Measurements from ENCODE around the gene SHROOM3. TPM values are rescaled to one million over a fixed set of nuclear protein-coding genes. Genes with fewer than 3 reads are reported as not detected.

Gene SHROOM3
- total RNA-seq, 1 donor from 2014 or later = 42.7 TPM

- H3K4me1 Mint-ChIP-seq (ENCODE audit: low read depth) = no peaks in the 10 kb centered on the region
- H3K9me3 Mint-ChIP-seq (ENCODE audit: low read depth) = no peaks in the 10 kb centered on the region
- no peak overlapping the region for H3K27ac Mint-ChIP-seq (ENCODE audit: unreplicated experiment)
- no peak overlapping the region for H3K4me3 Mint-ChIP-seq (ENCODE audit: unreplicated experiment)
- H3K36me3 Mint-ChIP-seq (ENCODE audit: low read depth) = no peaks in the 10 kb centered on the region
- H3K27me3 Mint-ChIP-seq (ENCODE audit: low read depth) = no peaks in the 10 kb centered on the region
- TF ChIP-seq CTCF (IDR thresholded peaks at IDR 0.05) = no peak
- DNase-seq (ENCODE audit: low spot score) = no peak
These were observed 35.5 kb downstream of the SHROOM3 start for GRCh38 chr4:76470532-76470931.

- Mint-ChIP-seq H3K36me3 (ENCODE audit: low read depth) (peaks cover 14% of the 10 kb centered on the region), H3K27ac (ENCODE audit: unreplicated experiment) (no peak overlapping the region), H3K4me3 (ENCODE audit: unreplicated experiment) (no peak overlapping the region), H3K4me1 (ENCODE audit: low read depth) (no peaks in the 10 kb centered on the region), H3K27me3 (ENCODE audit: low read depth) (peaks cover 1% of the 10 kb centered on the region), H3K9me3 (ENCODE audit: low read depth) (peaks cover 19% of the 10 kb centered on the region)
- TF ChIP-seq CTCF (IDR thresholded peaks at IDR 0.05) = no peak
- DNase-seq (ENCODE audit: low spot score) = no peak
These were observed 41.5 kb downstream of the SHROOM3 start for GRCh38 chr4:76476571-76476970.

- no peak for DNase-seq (ENCODE audit: low spot score)
- Mint-ChIP-seq H3K27me3 (ENCODE audit: low read depth) (peaks cover 1% of the 10 kb centered on the region), H3K4me1 (ENCODE audit: low read depth) (peaks cover 12% of the 10 kb centered on the region), H3K9me3 (ENCODE audit: low read depth) (peaks cover 27% of the 10 kb centered on the region), H3K4me3 (ENCODE audit: unreplicated experiment) (no peak overlapping the region), H3K27ac (ENCODE audit: unreplicated experiment) (no peak overlapping the region), H3K36me3 (ENCODE audit: low read depth) (peaks cover 10% of the 10 kb centered on the region)
- TF ChIP-seq CTCF (IDR thresholded peaks at IDR 0.05) = no peak
These were observed 49.6 kb downstream of the SHROOM3 start for GRCh38 chr4:76484654-76485053.

DNA sequence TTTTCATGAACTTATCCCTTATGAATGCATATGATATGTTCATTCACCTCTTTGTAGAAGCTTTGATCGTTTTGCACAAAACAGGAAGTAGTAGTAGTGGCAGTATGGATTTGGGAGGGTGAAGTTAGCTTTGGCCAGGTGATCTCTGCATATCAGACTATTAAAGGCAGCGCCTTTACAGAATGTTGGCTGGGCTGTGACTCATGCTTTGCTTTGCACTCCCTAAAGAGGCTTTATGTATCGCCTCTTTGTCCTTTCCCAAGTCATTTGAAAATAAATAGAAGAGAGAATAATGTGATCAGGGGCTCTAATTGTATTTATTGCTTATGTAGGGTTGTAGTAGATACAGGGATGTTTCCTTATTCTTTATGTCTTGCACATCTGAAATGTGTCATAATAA is 50.4 kb downstream of the SHROOM3 start:
- Mint-ChIP-seq H3K36me3 (ENCODE audit: low read depth) (peaks cover 7% of the 10 kb centered on the region), H3K4me1 (ENCODE audit: low read depth) (peaks cover 12% of the 10 kb centered on the region), H3K9me3 (ENCODE audit: low read depth) (peaks cover 23% of the 10 kb centered on the region), H3K4me3 (ENCODE audit: unreplicated experiment) (no peak overlapping the region), H3K27me3 (ENCODE audit: low read depth) (peaks cover 1% of the 10 kb centered on the region), H3K27ac (ENCODE audit: unreplicated experiment) (no peak overlapping the region)
- no peak for DNase-seq (ENCODE audit: low spot score)
- TF ChIP-seq CTCF (IDR thresholded peaks at IDR 0.05) = no peak

DNA sequence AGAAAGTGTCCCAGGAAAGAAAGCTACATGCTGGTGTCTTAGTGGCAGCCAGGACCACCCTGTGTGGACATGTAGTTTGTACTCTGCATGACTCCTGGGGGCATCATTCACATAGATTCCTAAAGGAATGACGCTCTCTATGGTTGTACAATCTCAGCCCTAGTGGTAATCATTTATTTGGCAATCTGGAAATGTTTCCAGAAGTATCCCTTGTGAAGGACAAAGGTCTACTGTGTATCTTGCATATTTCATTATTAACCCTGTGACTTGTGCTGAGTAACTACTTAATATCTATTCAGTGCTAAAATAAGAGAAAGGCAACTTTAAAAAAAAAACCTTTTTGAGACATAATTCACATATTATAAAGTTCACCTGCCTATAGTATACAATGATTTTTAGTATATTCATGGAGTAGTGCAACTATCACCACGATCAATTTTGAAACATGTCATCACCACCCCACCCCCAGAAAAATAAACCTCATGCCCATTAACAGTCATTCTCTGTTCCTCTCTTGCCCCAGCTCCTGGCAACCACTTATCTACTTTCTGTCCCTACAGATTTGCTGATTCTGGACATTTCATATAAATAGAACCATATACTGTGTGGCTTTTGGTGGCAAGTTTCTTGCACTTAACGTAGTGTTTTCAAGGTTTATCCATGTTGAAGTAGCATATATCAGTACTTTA is 51.7 kb downstream of the SHROOM3 start:
- no peak for TF ChIP-seq CTCF (IDR thresholded peaks at IDR 0.05)
- Mint-ChIP-seq H3K9me3 (ENCODE audit: low read depth) (peaks cover 15% of the 10 kb centered on the region), H3K4me1 (ENCODE audit: low read depth) (peaks cover 12% of the 10 kb centered on the region), H3K4me3 (ENCODE audit: unreplicated experiment) (no peak overlapping the region), H3K27ac (ENCODE audit: unreplicated experiment) (no peak overlapping the region), H3K36me3 (ENCODE audit: low read depth) (peaks cover 1% of the 10 kb centered on the region), H3K27me3 (ENCODE audit: low read depth) (no peaks in the 10 kb centered on the region)
- no peak for DNase-seq (ENCODE audit: low spot score)

Measured in chondrocyte (in vitro differentiated cells).